K562 (cell line): ENCODE results near the gene GNAQ. TPM values are rescaled to one million over a fixed set of nuclear protein-coding genes. Genes with fewer than 3 reads are reported as not detected.

Experiments used
- EP300 ChIP-seq: IDR thresholded peaks from 2 replicates; pipeline ENCODE4 v1.6.1; 2012; ENCODE audit warnings: low read length, improper control_type of control experiment
- FOXA1 ChIP-seq: fragments of 450-650 bp; IDR thresholded peaks from 2 replicates; pipeline ENCODE4 v1.6.1; 2016; ENCODE audit warnings: mild to moderate bottlenecking, borderline replicate concordance
- NFIC ChIP-seq: fragments of 450-650 bp; IDR thresholded peaks from 2 replicates; pipeline ENCODE4 v1.6.1; 2017; ENCODE audit warnings: mild to moderate bottlenecking, inconsistent platforms
- NR4A1 ChIP-seq, 2 experiments: fragments of 250-450 bp in 1 of 2; fragments of 450-650 bp in 1 of 2; sonication (Bioruptor Pico) in 1 of 2; IDR thresholded peaks; 2 replicates each; pipeline versions ENCODE4 v1.4.0 to v1.6.1; 2016 to 2020; ENCODE audit warnings: mild to moderate bottlenecking in 2 of 2, missing compliant biosample characterization in 1 of 2, missing genetic modification characterization in 1 of 2, moderate library complexity in 1 of 2
- PHF8 ChIP-seq: fragments of 200-600 bp; sonication (generic); IDR thresholded peaks from 2 replicates; pipeline ENCODE4 v1.6.1; 2012; ENCODE audit warnings: mixed run types, mild to moderate bottlenecking, inconsistent platforms, low read length, moderate library complexity, borderline replicate concordance
- TEAD4 ChIP-seq, 2 experiments: sonication (generic) in 1 of 2; formaldehyde crosslinking in 1 of 2; IDR thresholded peaks; 2 replicates each; pipeline versions ENCODE4 v1.6.1 to v1.8.0; 2012 to 2022; ENCODE audit warnings: borderline replicate concordance in 1 of 2, inconsistent platforms in 1 of 2, low read length in 1 of 2, mild to moderate bottlenecking in 1 of 2, missing genetic modification reagents in 1 of 2
- ZNF124 ChIP-seq: sonication (generic); formaldehyde crosslinking; IDR thresholded peaks from 2 replicates; pipeline ENCODE4 v1.8.1; 2022; ENCODE audit warnings: missing genetic modification reagents
- ZNF133 ChIP-seq: fragments of 250-450 bp; sonication (Bioruptor Pico); IDR thresholded peaks from 2 replicates; pipeline ENCODE4 v1.4.0; 2020; ENCODE audit warnings: mild to moderate bottlenecking
- ZNF584 ChIP-seq: fragments of 200-800 bp; sonication (Bioruptor generic); IDR thresholded peaks from 2 replicates; pipeline ENCODE4 v1.6.1; 2016; ENCODE audit warnings: low read depth, mild to moderate bottlenecking, missing genetic modification characterization, missing compliant biosample characterization
- polyA plus RNA-seq, 8 experiments: library from polyadenylated mRNA; depleted of rRNA in 4 of 8; stranded (reverse) in 5 of 8; unstranded in 3 of 8; fragments of >200 nt; fragmentation: Nextera tagmentation in 2 of 8; fragmentation: Illumina TruSeq in 1 of 8; extraction: Ambion mirVana in 2 of 8; extraction: Trizol in 1 of 8; gene quantifications; 2 replicates each; pipeline versions ENCODE4 v1.2.1 to v1.2.3, GENCODE V29; 2011 to 2014; ENCODE audit warnings: inconsistent platforms in 1 of 8, missing spikeins in 1 of 8
- total RNA-seq, 7 experiments: library from RNA; depleted of rRNA in 6 of 7; stranded (reverse); fragments of >200 nt in 6 of 7; fragmentation: Illumina TruSeq in 2 of 7; extraction: Trizol in 2 of 7; gene quantifications; 2 replicates each; pipeline versions ENCODE4 v1.2.1 to v1.2.3, GENCODE V29; 2011 to 2021; ENCODE audit warnings: low replicate concordance in 1 of 7
- TF ChIP-seq, protein P1 (sequence below): sonication (generic); IDR thresholded peaks from 2 replicates; pipeline ENCODE4 v1.6.1; 2016
- TF ChIP-seq, protein P2 (sequence below): fragments of 250-450 bp; sonication (Bioruptor Pico); IDR thresholded peaks from 2 replicates; pipeline ENCODE4 v1.5.1; 2021; ENCODE audit warnings: mild to moderate bottlenecking
- TF ChIP-seq, protein P3 (sequence below): fragments of 200-800 bp; sonication (Bioruptor generic); IDR thresholded peaks from 2 replicates; pipeline ENCODE4 v1.6.1; 2016; ENCODE audit warnings: missing genetic modification characterization, missing compliant biosample characterization
- TF ChIP-seq, protein P4 (sequence below): fragments of 450-650 bp; formaldehyde crosslinking; IDR thresholded peaks from 2 replicates; pipeline ENCODE4 v1.4.0; 2020; ENCODE audit warnings: mild to moderate bottlenecking, mixed read lengths
- TF ChIP-seq, protein P5 (sequence below): fragments of 250-450 bp; sonication (Bioruptor Pico); IDR thresholded peaks from 2 replicates; pipeline ENCODE4 v1.5.0; 2021; ENCODE audit warnings: mild to moderate bottlenecking, borderline replicate concordance

Gene GNAQ
- total and polyA plus RNA-seq, 9 of the 15 experiments (the other 6 are each of a cell fraction or from before 2014, with no cell fraction given): 4.8 to 27.9 (median 17.5) TPM

DNA sequence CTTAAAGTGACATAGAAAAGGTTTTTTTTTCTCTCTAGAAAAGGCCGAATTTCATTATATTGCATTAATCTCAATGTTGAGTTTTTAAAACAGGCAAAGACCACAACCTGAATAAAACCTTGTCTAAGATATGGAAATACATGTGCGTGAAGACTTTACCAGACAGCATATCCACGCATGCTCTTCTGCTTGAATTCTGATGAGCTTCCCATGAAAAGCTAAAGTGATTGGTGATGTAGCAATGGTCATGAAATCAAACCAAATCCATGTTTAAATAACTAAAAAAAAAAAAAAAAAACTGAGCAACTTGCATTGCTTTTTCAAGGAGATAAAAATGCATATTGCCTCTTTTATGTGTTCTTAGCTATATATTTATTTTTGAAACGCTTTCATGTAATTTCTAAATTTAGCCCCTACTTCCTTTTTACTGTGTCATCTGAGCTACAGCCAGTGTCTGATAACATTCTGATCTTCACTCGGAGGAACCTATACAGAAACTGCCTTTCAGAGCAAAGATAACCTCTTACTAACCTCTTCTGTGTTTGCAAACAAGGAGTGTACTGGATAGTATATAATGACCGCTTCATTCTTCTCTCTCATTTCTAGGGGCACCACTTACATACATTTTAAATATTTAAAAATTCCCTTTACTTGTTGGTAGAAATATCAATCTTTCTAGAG, 204.4 kb downstream of the GNAQ start (continued):
- TF ChIP-seq, protein P1, sequence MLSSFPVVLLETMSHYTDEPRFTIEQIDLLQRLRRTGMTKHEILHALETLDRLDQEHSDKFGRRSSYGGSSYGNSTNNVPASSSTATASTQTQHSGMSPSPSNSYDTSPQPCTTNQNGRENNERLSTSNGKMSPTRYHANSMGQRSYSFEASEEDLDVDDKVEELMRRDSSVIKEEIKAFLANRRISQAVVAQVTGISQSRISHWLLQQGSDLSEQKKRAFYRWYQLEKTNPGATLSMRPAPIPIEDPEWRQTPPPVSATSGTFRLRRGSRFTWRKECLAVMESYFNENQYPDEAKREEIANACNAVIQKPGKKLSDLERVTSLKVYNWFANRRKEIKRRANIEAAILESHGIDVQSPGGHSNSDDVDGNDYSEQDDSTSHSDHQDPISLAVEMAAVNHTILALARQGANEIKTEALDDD: peak; percentile 92
- TF ChIP-seq NR4A1 (CRISPR knock-in tag; IDR thresholded peaks at IDR 0.05): no peak
- no peak for TF ChIP-seq NR4A1 (tag; IDR thresholded peaks at IDR 0.05)
- no peak for TF ChIP-seq ZNF124 (CRISPR knock-in tag)
- TF ChIP-seq TEAD4 (IDR thresholded peaks at IDR 0.05; ENCODE audit: low read length): peak; percentile 91
- no peak for TF ChIP-seq TEAD4 (CRISPR knock-in tag; IDR thresholded peaks at IDR 0.05; ENCODE audit: borderline replicate concordance)
- peak; percentile 92 for TF ChIP-seq EP300
- TF ChIP-seq, protein P2, sequence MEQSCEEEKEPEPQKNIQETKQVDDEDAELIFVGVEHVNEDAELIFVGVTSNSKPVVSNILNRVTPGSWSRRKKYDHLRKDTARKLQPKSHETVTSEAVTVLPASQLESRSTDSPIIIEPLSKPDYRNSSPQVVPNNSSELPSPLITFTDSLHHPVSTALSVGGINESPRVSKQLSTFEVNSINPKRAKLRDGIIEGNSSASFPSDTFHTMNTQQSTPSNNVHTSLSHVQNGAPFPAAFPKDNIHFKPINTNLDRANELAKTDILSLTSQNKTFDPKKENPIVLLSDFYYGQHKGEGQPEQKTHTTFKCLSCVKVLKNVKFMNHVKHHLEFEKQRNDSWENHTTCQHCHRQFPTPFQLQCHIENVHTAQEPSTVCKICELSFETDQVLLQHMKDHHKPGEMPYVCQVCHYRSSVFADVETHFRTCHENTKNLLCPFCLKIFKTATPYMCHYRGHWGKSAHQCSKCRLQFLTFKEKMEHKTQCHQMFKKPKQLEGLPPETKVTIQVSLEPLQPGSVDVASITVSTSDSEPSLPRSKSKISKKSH (CRISPR knock-in tag): peak; percentile 59; the same call in 1 of the 2 replicates
- no peak for TF ChIP-seq ZNF584 (CRISPR knock-in tag)
- no peak for TF ChIP-seq FOXA1
- no peak for TF ChIP-seq ZNF133
- TF ChIP-seq PHF8: no peak
- peak; percentile 63 for TF ChIP-seq NFIC
- TF ChIP-seq, protein P3, sequence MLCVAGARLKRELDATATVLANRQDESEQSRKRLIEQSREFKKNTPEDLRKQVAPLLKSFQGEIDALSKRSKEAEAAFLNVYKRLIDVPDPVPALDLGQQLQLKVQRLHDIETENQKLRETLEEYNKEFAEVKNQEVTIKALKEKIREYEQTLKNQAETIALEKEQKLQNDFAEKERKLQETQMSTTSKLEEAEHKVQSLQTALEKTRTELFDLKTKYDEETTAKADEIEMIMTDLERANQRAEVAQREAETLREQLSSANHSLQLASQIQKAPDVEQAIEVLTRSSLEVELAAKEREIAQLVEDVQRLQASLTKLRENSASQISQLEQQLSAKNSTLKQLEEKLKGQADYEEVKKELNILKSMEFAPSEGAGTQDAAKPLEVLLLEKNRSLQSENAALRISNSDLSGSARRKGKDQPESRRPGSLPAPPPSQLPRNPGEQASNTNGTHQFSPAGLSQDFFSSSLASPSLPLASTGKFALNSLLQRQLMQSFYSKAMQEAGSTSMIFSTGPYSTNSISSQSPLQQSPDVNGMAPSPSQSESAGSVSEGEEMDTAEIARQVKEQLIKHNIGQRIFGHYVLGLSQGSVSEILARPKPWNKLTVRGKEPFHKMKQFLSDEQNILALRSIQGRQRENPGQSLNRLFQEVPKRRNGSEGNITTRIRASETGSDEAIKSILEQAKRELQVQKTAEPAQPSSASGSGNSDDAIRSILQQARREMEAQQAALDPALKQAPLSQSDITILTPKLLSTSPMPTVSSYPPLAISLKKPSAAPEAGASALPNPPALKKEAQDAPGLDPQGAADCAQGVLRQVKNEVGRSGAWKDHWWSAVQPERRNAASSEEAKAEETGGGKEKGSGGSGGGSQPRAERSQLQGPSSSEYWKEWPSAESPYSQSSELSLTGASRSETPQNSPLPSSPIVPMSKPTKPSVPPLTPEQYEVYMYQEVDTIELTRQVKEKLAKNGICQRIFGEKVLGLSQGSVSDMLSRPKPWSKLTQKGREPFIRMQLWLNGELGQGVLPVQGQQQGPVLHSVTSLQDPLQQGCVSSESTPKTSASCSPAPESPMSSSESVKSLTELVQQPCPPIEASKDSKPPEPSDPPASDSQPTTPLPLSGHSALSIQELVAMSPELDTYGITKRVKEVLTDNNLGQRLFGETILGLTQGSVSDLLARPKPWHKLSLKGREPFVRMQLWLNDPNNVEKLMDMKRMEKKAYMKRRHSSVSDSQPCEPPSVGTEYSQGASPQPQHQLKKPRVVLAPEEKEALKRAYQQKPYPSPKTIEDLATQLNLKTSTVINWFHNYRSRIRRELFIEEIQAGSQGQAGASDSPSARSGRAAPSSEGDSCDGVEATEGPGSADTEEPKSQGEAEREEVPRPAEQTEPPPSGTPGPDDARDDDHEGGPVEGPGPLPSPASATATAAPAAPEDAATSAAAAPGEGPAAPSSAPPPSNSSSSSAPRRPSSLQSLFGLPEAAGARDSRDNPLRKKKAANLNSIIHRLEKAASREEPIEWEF (CRISPR knock-in tag): no peak
- TF ChIP-seq, protein P4, sequence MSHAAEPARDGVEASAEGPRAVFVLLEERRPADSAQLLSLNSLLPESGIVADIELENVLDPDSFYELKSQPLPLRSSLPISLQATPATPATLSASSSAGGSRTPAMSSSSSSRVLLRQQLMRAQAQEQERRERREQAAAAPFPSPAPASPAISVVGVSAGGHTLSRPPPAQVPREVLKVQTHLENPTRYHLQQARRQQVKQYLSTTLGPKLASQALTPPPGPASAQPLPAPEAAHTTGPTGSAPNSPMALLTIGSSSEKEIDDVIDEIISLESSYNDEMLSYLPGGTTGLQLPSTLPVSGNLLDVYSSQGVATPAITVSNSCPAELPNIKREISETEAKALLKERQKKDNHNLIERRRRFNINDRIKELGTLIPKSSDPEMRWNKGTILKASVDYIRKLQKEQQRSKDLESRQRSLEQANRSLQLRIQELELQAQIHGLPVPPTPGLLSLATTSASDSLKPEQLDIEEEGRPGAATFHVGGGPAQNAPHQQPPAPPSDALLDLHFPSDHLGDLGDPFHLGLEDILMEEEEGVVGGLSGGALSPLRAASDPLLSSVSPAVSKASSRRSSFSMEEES (CRISPR knock-in tag): no peak
- TF ChIP-seq, protein P5, sequence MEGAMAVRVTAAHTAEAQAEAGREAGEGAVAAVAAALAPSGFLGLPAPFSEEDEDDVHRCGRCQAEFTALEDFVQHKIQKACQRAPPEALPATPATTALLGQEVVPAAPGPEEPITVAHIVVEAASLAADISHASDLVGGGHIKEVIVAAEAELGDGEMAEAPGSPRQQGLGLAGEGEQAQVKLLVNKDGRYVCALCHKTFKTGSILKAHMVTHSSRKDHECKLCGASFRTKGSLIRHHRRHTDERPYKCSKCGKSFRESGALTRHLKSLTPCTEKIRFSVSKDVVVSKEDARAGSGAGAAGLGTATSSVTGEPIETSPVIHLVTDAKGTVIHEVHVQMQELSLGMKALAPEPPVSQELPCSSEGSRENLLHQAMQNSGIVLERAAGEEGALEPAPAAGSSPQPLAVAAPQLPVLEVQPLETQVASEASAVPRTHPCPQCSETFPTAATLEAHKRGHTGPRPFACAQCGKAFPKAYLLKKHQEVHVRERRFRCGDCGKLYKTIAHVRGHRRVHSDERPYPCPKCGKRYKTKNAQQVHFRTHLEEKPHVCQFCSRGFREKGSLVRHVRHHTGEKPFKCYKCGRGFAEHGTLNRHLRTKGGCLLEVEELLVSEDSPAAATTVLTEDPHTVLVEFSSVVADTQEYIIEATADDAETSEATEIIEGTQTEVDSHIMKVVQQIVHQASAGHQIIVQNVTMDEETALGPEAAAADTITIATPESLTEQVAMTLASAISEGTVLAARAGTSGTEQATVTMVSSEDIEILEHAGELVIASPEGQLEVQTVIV (CRISPR knock-in tag): no peak
